ENCODE results near the gene MRPS24.
A peak's percentile ranks its signal among the peaks of the same experiment; 100 is the strongest.

MRPS24 gene

GRCh38 chr7:43870316-43870715, 999 bp upstream of the MRPS24 start:
- no peak for TF ChIP-seq CTCF (IDR thresholded peaks at IDR 0.05; ENCODE audit: insufficient read depth, low read depth, low read length, missing control alignments)
- H3K4me3 ChIP-seq (ENCODE audit: low read depth, low read length) = no peak overlapping the region
- no peak for DNase-seq (ENCODE audit: low read depth)

GRCh38 chr7:43869867-43870240, 537 bp upstream of the MRPS24 start:
- H3K4me3 ChIP-seq (ENCODE audit: low read depth, low read length) = peak overlapping the region; percentile 86
- DNase-seq (ENCODE audit: low read depth) = no peak
- TF ChIP-seq CTCF (IDR thresholded peaks at IDR 0.05; ENCODE audit: insufficient read depth, low read depth, low read length, missing control alignments) = no peak

DNA sequence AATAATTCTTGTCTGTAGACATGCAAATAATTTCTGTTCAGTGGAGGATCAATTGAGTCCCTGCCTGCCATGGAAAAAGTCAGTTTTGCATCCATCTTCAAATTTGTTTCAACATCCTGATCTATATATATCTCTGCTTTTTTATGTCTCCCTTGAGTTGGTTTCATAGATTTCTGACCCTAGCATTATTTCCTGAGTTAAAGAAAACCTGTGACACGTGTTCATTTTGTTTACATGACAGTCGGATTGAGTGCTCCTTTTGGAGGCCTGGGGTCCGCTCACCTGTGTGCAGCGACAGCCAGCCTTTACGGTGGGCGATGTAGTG, 674 bp downstream of the MRPS24 start:
- TF ChIP-seq CTCF (IDR thresholded peaks at IDR 0.05; ENCODE audit: insufficient read depth, low read depth, low read length, missing control alignments) = no peak
- H3K4me3 ChIP-seq (ENCODE audit: low read depth, low read length) = peak overlapping the region; percentile 86
- DNase-seq (ENCODE audit: low read depth) = no peak

GRCh38 chr7:43868181-43868580, 1.1 kb downstream of the MRPS24 start:
- peak overlapping the region; percentile 86 for H3K4me3 ChIP-seq (ENCODE audit: low read depth, low read length)
- peak; percentile 21 for DNase-seq (ENCODE audit: low read depth)
- TF ChIP-seq CTCF (IDR thresholded peaks at IDR 0.05; ENCODE audit: insufficient read depth, low read depth, low read length, missing control alignments) = no peak

- TF ChIP-seq CTCF (IDR thresholded peaks at IDR 0.05; ENCODE audit: insufficient read depth, low read depth, low read length, missing control alignments) = no peak
- no peak for DNase-seq (ENCODE audit: low read depth)
- H3K4me3 ChIP-seq (ENCODE audit: low read depth, low read length) = no peak overlapping the region
These were observed 4.0 kb downstream of the MRPS24 start for GRCh38 chr7:43865277-43865676.

- no peak for DNase-seq (ENCODE audit: low read depth)
- no peak for TF ChIP-seq CTCF (IDR thresholded peaks at IDR 0.05; ENCODE audit: insufficient read depth, low read depth, low read length, missing control alignments)
- no peak overlapping the region for H3K4me3 ChIP-seq (ENCODE audit: low read depth, low read length)
These were observed 5.2 kb downstream of the MRPS24 start for GRCh38 chr7:43864126-43864525.

DNA sequence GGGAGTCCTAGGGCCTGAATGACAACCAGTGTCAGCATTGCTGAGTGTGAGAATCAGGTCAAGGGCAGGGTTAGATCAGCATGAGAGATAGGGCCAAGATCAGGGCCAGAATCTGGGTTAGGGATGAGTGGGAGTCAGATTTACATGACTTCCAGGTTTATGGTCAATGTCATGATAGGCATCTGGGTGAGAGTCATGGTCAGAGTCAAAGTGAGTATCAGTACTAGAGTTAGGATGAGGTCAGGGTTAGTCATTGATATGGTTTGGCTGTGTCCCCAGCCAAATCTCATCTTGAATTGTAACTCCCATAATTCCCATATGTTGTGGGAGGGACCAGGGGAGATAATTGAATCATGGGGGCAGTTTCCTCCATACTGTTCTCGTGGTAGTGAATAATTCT, 12.3 kb downstream of the MRPS24 start:
- no peak for TF ChIP-seq CTCF (IDR thresholded peaks at IDR 0.05; ENCODE audit: insufficient read depth, low read depth, low read length, missing control alignments)
- no peak for DNase-seq (ENCODE audit: low read depth)

More for the DNA sequence above, 12.3 kb downstream of the MRPS24 start:
- no peak overlapping the region for H3K4me3 ChIP-seq (ENCODE audit: low read depth, low read length)

Measured in GM12865 (cell line).